SK-N-SH treated with all-trans-retinoic acid at 6 μM for 48 hours (cell line): ENCODE measurements around the gene RNF125.

Experiments used
- ATAC-seq: fragments of 200-7000 bp; cut with Tn5 transposase; 3 replicates; pipeline ENCODE4 v1.9.1; 2020; ENCODE audit warnings: mild to moderate bottlenecking, moderate library complexity
- CREB5 ChIP-seq: fragments of 250-450 bp; sonication (Bioruptor Pico); IDR thresholded peaks from 2 replicates; pipeline ENCODE4 v1.5.1; 2020; ENCODE audit warnings: low read depth, mild to moderate bottlenecking, moderate library complexity
- CSDC2 ChIP-seq: fragments of 250-450 bp; sonication (Bioruptor Pico); IDR thresholded peaks from 2 replicates; pipeline ENCODE4 v1.5.0; 2020; ENCODE audit warnings: mild to moderate bottlenecking, moderate library complexity
- GLIS3 ChIP-seq: fragments of 250-450 bp; sonication (Bioruptor Pico); IDR thresholded peaks from 2 replicates; pipeline ENCODE4 v1.5.0; 2020; ENCODE audit warnings: mild to moderate bottlenecking, moderate library complexity
- OSR1 ChIP-seq: fragments of 250-450 bp; sonication (Bioruptor Pico); IDR thresholded peaks from 2 replicates; pipeline ENCODE4 v1.8.0; 2022; ENCODE audit warnings: moderate library complexity, mild to moderate bottlenecking, inconsistent platforms
- PATZ1 ChIP-seq: fragments of 250-450 bp; sonication (Bioruptor Pico); IDR thresholded peaks from 2 replicates; pipeline ENCODE4 v1.8.0; 2020; ENCODE audit warnings: mild to moderate bottlenecking, moderate library complexity, borderline replicate concordance
- PPARA ChIP-seq: fragments of 250-450 bp; sonication (Bioruptor Pico); IDR thresholded peaks from 2 replicates; pipeline ENCODE4 v1.5.0; 2020; ENCODE audit warnings: mild to moderate bottlenecking, borderline replicate concordance
- RARB ChIP-seq: fragments of 250-450 bp; sonication (Bioruptor Pico); IDR thresholded peaks from 2 replicates; pipeline ENCODE4 v1.8.0; 2021; ENCODE audit warnings: mild to moderate bottlenecking, moderate library complexity
- SNAI2 ChIP-seq: fragments of 250-450 bp; sonication (Bioruptor Pico); IDR thresholded peaks from 2 replicates; pipeline ENCODE4 v1.5.0; 2020; ENCODE audit warnings: mild to moderate bottlenecking, moderate library complexity
- TOX ChIP-seq: fragments of 250-450 bp; sonication (Bioruptor Pico); IDR thresholded peaks from 2 replicates; pipeline ENCODE4 v1.8.0; 2021; ENCODE audit warnings: mild to moderate bottlenecking, moderate library complexity, borderline replicate concordance
- ZFP3 ChIP-seq: fragments of 250-450 bp; sonication (Bioruptor Pico); IDR thresholded peaks from 2 replicates; pipeline ENCODE4 v1.5.0; 2020; ENCODE audit warnings: mild to moderate bottlenecking, moderate library complexity
- ZNF565 ChIP-seq: fragments of 450-650 bp; formaldehyde crosslinking; conservative IDR thresholded peaks from 2 replicates; pipeline ENCODE4 v1.5.0; 2020; ENCODE audit warnings: low read depth, mild to moderate bottlenecking, moderate library complexity
- ZNF70 ChIP-seq: fragments of 450-650 bp; formaldehyde crosslinking; IDR thresholded peaks from 2 replicates; pipeline ENCODE4 v1.5.0; 2020; ENCODE audit warnings: mild to moderate bottlenecking, moderate library complexity
- ZNF8 ChIP-seq: fragments of 450-650 bp; formaldehyde crosslinking; IDR thresholded peaks from 2 replicates; pipeline ENCODE4 v1.5.0; 2020; ENCODE audit warnings: mild to moderate bottlenecking, moderate library complexity
- TF ChIP-seq, protein P1 (sequence below): fragments of 250-450 bp; sonication (Bioruptor Pico); IDR thresholded peaks from 2 replicates; pipeline ENCODE4 v1.5.0; 2020; ENCODE audit warnings: mild to moderate bottlenecking, moderate library complexity
- TF ChIP-seq, protein P2 (sequence below): fragments of 250-450 bp; sonication (Bioruptor Pico); IDR thresholded peaks from 2 replicates; pipeline ENCODE4 v1.5.1; 2021; ENCODE audit warnings: mild to moderate bottlenecking, moderate library complexity

The RNF125 gene

DNA sequence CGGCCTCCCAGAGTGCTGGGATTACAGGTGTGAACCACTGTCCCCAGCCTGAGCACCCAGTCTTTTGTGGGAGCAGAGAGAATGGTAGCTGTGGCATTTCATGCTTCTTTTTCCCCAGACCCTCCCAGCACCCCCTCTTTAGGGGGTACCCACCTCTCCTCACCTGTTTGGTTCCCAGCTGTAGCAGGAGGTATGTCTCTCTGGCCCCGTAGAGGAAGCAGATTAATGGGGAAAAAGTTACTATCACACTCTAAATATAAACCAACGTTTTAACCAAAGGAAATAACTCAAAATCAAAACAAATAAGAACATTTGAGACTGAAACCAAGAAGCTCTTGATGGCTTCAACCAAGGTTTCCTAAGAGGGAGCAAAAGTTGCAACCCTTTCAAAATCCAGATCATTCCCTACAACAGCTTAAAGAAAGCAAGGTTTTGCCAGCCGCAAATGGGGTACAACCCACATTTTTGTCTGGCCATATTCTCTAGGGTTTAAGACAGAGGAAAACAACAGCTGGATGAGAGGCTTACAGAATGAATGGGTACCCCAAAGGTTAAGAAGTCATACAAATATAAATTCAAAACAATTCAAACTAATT, 8.0 kb downstream of the RNF125 start (continued):
- TF ChIP-seq, protein P1, sequence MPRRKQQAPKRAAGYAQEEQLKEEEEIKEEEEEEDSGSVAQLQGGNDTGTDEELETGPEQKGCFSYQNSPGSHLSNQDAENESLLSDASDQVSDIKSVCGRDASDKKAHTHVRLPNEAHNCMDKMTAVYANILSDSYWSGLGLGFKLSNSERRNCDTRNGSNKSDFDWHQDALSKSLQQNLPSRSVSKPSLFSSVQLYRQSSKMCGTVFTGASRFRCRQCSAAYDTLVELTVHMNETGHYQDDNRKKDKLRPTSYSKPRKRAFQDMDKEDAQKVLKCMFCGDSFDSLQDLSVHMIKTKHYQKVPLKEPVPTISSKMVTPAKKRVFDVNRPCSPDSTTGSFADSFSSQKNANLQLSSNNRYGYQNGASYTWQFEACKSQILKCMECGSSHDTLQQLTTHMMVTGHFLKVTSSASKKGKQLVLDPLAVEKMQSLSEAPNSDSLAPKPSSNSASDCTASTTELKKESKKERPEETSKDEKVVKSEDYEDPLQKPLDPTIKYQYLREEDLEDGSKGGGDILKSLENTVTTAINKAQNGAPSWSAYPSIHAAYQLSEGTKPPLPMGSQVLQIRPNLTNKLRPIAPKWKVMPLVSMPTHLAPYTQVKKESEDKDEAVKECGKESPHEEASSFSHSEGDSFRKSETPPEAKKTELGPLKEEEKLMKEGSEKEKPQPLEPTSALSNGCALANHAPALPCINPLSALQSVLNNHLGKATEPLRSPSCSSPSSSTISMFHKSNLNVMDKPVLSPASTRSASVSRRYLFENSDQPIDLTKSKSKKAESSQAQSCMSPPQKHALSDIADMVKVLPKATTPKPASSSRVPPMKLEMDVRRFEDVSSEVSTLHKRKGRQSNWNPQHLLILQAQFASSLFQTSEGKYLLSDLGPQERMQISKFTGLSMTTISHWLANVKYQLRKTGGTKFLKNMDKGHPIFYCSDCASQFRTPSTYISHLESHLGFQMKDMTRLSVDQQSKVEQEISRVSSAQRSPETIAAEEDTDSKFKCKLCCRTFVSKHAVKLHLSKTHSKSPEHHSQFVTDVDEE (CRISPR knock-in tag), result no peak

- no peak for TF ChIP-seq ZFP3 (CRISPR knock-in tag)
- no peak for TF ChIP-seq ZNF565 (CRISPR knock-in tag)
- TF ChIP-seq GLIS3 (CRISPR knock-in tag), result no peak
- TF ChIP-seq, protein P1 (CRISPR knock-in tag), result no peak
- TF ChIP-seq OSR1 (CRISPR knock-in tag), result no peak
- ATAC-seq, result no peak
These were observed 10.9 kb downstream of the RNF125 start for GRCh38 chr18:32029558-32029957.

- ATAC-seq, result no peak
- TF ChIP-seq RARB (CRISPR knock-in tag) (no peak), PPARA (no peak), ZNF70 (CRISPR knock-in tag) (no peak), ZFP3 (CRISPR knock-in tag) (no peak), SNAI2 (CRISPR knock-in tag) (no peak), TOX (CRISPR knock-in tag) (no peak), GLIS3 (CRISPR knock-in tag) (no peak), ZNF8 (CRISPR knock-in tag) (no peak), CSDC2 (no peak)
- TF ChIP-seq, protein P2, sequence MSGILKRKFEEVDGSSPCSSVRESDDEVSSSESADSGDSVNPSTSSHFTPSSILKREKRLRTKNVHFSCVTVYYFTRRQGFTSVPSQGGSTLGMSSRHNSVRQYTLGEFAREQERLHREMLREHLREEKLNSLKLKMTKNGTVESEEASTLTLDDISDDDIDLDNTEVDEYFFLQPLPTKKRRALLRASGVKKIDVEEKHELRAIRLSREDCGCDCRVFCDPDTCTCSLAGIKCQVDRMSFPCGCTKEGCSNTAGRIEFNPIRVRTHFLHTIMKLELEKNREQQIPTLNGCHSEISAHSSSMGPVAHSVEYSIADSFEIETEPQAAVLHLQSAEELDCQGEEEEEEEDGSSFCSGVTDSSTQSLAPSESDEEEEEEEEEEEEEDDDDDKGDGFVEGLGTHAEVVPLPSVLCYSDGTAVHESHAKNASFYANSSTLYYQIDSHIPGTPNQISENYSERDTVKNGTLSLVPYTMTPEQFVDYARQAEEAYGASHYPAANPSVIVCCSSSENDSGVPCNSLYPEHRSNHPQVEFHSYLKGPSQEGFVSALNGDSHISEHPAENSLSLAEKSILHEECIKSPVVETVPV (CRISPR knock-in tag), result no peak
These were observed 14.0 kb downstream of the RNF125 start for GRCh38 chr18:32032609-32033008.

DNA sequence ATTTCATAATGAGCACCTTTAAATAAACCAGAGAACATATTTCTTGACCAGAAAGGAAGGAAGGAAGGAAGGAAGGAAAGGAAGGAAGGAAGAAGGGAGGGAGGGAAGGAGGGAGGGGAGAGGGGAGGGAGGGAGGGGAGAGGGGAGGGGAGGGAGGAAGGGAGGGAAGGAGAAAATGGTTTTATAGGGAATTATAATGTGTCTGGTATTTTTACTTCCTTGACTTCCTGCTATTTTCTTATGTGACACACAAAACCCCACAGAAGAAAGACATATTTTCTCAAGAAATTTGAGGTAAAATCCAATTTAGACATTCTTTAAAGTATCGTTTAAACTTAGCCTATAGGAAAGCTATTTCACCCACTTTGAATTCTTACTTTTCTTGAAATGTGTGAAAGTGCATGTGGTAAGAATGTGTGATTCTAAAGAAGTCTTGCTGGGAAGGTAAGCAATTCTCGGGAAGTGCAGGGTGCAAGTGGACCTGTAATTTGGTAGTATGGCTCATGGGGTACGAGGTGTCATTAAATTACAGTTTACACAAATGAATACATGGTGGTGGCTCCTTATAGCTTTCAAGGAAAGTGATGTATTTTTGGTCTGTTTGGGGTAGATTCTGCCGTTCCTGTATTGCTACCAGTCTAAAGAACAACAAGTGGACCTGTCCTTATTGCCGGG, 18.0 kb downstream of the RNF125 start:
- ATAC-seq, result no peak
- TF ChIP-seq CSDC2, result no peak
- no peak for TF ChIP-seq ZNF70 (CRISPR knock-in tag)
- TF ChIP-seq CREB5 (CRISPR knock-in tag), result no peak
- TF ChIP-seq, protein P1 (CRISPR knock-in tag), result no peak
- TF ChIP-seq RARB (CRISPR knock-in tag), result no peak
- TF ChIP-seq GLIS3 (CRISPR knock-in tag), result no peak
- TF ChIP-seq ZNF565 (CRISPR knock-in tag), result no peak
- TF ChIP-seq PATZ1, result no peak
